ENCODE results near the gene CASD1.

GRCh38 chr7:94491410-94491809 is 18.2 kb upstream of the CASD1 start:
- TF ChIP-seq CTCF (IDR thresholded peaks at IDR 0.05 in 4 of 5, conservative IDR thresholded peaks at IDR 0.05 in 1 of 5) (no peak), POLR2A (IDR thresholded peaks at IDR 0.05) (no peak)

Measured in gastrocnemius medialis (tissue), 4 donors.